HG03575 (cell line): ENCODE measurements around the gene PKDCC.
"Not testable (repeated sequence)": the region's sequence is repeated elsewhere in the genome, so short reads cannot be mapped to it uniquely, and the experiment has no call there.

ENCODE experiments used
- ATAC-seq: cut with Tn5 transposase; IDR thresholded peaks from one replicate; pipeline ENCODE4 v1.9.1; 2021; ENCODE audit not compliant: unreplicated experiment, insufficient number of reproducible peaks, low FRiP score; ENCODE audit errors: extremely low read depth

Gene PKDCC

DNA sequence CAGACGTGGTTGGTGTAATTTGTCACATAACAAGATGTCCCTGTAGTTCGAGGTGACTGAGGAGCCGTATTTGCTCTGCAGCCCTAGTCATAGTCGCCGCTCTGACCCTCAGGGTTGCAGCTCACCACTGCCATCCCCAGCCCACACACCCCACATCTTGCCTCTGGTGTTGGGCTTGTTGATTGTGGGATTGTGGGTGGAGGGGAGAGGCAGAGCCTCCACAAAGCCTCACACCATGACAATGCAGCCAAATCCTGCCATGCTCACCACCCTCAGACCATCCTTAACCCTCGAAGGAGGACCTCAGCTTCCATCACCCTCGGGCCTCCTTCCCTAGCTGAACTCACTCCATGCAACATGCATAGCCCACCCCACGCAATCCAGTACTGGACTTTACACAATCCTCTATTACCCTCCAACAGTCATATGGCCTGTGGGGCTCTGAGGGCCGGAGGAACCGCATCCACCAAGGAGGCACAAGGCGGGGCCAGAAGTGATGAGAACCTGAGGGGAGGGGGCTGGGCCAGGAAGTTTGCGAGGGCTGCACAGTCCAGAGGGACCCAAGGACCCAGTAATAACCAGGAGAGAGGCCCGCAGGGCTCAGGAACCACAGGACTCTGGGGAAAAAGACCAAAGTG lies 11.6 kb downstream of the PKDCC start:
- ATAC-seq, result no peak

- no peak for ATAC-seq
Measured at GRCh38 chr2:42060028-42060427, 12.2 kb downstream of the PKDCC start.

GRCh38 chr2:42060718-42061619 lies 13.1 kb downstream of the PKDCC start:
- ATAC-seq, result no peak

GRCh38 chr2:42061839-42062238 lies 14.0 kb downstream of the PKDCC start:
- ATAC-seq, result no peak

GRCh38 chr2:42063431-42064171 lies 15.8 kb downstream of the PKDCC start:
- no peak for ATAC-seq

- ATAC-seq, result no peak
Measured at GRCh38 chr2:42064417-42064942, 16.7 kb downstream of the PKDCC start.

DNA sequence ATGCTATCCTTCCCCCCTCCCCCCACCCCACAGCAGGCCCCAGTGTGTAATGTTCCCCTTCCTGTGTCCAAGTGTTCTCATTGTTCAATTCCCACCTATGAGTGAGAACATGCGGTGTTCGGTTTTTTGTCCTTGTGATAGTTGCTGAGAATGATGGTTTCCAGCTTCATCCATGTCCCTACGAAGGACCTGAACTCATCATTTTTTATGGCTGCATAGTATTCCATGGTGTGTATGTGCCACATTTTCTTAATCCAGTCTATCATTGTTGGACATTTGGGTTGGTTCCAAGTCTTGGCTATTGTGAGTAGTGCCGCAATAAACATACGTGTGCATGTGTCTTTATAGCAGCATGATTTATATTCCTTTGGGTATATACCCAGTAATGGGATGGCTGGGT lies 17.9 kb downstream of the PKDCC start:
- not testable (repeated sequence) for ATAC-seq

DNA sequence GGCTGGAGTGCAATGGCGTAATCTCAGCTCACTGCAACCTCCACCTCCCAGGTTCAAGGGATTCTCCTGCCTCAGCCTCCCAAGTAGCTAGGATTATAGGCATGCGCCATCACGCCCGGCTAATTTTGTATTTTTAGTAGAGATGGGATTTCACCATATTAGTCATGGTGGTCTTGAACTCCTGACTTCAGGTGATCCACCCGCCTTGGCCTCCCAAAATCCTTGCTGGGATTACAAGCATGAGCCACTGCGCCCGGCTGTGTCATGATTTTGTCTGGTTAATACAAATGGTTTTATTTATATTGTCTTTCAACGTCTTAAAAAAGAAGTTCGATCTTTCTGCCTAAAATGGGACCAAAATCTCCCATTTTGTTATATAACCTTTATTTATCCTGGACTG lies 19.2 kb downstream of the PKDCC start:
- not testable (repeated sequence) for ATAC-seq

DNA sequence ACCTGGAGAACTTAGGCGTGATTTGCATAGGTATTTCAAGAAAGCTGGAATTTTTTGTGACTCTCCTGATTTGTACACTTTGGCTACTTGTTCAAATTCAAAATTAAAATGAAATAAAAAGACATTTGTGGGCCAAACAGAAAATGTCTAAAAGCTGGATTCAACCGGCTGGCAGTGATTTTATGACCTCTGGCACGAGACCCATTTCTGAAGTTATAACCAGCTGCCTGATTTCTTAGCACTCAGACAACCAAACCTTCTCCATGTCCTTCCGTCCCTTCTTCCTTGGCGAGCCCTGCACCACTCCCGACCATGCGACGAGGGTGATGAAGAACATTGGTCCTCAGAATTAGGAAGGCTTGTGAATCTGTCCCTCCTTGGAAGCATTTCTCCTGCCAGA lies 19.7 kb downstream of the PKDCC start:
- ATAC-seq, result no peak

DNA sequence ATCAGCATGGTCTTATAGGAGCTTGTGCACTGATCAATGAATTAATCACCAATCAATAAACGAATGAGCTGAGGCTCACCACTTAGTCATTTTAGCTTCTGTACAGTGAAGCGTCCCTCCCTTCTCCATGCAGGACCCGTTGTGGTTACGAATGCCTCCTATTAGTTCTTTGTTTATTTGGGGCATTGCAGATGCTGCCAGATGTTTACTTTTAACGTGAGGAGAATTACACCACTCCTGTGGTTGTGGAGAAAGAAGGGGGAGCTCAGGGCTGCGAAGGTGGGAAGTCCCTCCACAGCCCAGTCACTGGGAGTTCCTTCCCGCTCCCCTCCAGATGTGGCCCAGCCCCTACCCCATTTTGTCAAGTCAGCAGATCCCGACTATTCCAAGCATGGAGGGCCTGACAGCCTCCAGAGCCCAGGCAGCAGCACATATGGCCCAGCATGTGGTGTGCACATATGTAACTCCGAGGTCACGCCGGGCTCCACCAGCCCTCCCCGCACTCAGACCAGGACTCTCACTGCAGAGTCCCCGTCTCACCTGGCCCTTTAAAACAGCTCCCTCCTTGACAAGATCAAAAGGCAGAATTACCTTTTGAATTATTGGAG lies 20.9 kb downstream of the PKDCC start:
- ATAC-seq, result no peak

DNA sequence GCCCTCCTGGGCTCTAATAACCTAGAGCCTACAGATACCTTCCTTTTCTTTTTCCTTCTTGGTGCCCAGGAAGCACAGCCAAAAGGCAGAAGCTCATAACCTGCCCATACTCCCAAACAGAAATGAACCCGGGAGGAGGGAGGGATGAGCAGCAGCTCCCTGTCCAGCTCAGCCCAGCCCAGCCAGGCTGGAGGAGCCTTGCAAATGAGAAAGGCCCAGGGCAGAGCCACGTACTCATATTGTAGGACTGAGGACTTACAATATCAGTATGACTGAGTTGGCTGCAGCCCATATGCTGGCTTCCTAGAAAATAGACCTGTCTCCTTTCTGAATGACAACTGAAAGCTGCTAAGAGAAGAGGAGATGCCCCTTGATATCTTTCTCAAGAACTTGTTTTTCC lies 21.7 kb downstream of the PKDCC start:
- no peak for ATAC-seq

DNA sequence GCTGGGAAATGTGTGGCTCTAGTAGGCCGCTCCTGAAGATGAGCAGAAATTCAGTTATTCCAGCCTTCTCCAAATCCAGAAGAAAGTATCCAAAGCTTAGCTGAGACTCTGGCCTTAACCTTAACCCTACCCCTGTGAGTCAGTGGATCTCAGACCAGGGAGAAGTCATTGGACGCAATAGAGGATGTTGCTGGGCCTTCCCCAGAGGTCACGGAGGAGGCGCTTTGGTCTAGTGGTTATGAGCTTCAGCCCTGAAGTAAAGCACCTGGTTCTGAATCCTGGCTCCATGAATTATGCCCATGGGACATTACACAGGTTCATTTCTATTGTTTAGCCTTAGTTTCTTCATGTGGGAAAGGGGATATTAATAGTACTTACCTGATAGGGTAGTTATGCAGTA lies 24.0 kb downstream of the PKDCC start:
- ATAC-seq, result no peak

DNA sequence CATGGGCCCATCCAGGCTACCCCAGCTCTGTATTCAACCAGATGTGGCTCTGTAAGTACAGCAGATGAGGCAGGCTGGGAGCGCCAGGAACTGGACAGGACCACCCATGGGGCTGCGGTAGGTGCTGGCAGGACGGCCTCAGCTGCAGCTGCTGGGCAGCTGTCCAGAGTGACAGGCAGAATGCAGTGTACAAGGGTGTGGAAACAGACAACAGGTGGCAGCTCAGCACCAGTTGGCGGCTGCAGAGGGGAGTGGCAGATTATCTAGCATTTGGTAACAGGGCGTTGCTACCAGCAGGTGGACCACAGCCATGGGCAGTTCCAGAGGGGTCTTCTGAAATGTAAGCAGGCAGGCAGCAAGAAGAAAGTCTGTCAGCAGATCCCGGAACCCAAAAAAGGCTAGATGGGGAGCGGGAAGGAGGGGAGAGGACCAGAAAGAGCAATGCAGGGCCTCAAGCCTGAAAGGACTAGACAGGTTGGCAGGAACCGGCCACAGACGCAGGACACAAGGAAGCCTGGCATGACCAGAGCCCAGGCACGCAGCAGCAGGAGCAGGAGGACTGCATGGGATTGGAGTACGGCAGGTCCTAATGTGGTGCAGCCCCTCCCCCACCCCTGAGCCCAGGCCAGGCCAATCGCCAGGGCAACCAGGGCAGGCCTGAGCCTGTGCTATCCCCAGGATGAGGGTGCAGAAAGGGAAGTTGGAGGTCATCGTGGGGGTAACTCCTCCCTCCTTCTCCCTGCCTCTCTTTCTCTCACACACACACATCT lies 24.7 kb downstream of the PKDCC start:
- no peak for ATAC-seq

DNA sequence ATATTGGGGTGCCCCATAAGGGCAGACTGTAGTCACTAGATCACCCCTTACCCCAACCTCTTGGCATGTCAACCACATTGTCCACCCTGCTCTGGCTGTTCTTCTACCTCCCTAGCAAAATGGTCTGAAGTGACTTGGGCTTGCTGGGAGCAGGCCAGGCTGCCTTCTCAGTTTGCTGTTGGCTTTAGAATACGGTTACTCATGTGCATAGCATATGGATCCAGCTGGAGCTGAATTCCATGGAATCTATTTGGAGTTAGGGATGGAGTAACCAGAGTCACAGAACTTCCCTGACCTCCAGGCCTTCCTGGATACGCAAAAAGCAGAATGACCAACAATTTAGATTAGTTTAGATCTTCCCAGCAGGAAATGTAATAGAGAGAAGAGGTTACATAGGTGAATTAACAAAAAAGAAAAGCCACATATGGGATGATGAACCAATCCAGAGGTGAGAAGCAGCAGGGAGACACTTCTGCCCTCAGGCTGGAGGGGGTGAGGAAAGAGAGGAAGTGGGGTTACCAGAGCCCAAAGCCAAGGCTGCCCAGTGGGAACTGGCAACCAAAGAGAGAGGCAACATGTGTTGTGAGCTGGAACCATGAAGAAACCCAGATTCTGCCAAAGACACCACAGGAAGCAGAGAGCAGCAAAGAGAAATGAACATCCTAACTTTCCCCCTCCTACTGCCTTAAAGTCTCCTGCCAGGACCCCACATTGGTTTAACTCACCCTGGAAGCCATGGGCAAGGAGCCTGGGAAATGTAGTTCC lies 26.1 kb downstream of the PKDCC start:
- no peak for ATAC-seq

DNA sequence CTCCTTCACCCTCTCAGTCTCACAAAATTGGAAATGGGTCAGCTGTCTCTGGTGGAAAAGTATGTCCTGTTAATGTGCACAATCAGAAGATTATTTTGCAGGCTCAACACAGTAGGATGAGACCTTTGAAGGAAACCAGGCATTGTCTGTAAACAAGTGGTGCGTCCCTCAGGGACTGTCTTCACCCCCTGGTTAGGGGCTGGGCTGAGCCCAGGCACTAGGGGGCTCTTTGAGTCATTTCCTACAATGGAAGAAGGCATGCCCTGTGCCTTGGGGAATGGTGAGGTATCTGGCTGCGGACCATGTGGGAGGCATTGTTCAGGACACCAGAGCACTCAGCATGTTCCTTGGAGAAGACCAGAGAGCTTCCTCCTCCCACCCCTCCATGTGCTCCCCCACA lies 26.8 kb downstream of the PKDCC start:
- no peak for ATAC-seq

DNA sequence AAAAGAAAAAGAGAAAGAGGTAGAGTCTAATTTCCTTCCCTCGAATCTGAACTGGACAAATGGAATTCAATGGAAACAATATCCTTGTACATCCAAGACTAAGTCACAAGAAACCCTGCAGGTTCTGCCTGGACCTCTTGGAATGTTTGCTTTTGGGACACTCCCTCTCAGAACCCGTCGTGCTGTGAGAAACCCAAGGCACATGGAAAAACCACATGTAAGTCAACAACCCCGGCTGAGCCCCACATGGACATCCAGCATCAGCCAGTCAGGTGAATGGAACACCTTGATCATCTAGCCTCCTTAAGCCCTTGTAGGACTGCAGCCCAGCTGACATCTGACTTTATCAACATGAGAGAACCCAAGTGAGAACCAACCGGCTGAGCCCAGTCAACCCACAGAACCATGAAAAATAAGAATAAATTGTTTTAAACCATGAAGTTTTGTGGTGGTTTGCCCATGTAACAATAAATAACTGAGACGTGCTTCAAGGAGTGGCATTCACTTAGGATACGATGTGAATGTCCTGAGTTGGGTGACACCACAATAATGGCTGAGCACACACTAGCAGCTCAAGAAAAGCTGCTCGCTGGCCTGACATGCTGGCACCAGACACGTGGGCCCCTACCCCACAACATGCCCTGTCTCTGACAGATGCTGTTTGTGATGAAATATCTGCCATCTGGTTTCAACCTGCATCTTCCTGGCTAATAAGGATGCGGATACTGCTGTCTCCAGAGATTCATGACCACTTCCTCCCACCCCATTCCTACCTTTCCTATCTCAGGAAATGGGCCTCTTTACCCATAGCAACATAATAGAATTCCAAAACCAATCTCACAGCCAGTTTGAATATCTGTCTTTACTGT lies 28.8 kb downstream of the PKDCC start:
- no peak for ATAC-seq

DNA sequence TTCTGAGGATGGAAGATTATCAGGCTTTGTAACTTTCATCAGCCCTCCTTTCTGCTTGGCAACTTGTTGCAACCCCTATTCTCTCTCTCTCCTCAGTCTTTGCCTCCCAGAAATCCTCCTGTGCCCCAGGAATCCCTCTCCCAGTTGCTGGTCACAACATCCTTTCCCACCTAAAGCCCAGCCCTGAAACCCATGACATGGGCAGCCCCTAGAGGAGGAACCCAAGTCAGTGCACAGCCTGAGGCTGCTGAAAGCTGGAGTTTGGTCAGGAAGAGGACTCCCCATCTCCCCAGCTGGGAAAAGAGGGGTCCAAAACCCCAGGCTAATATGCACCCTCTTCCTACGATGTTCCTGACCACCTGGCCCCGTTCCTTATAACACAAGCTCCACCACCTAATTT lies 29.5 kb downstream of the PKDCC start:
- no peak for ATAC-seq
